PC-3 (cell line): Measurements from ENCODE around the gene CRYBB2. TPM values are rescaled to one million over a fixed set of nuclear protein-coding genes. Genes with fewer than 3 reads are reported as not detected.
"Not testable (repeated sequence)": the region's sequence is repeated elsewhere in the genome, so short reads cannot be mapped to it uniquely, and the experiment has no call there.

Experiments
- ATAC-seq: fragments of 200-7000 bp; cut with Tn5 transposase; 2 replicates; pipeline ENCODE4 v1.9.1; 2020; ENCODE audit warnings: mild to moderate bottlenecking, moderate library complexity
- BruUV-seq: library from RNA; stranded (reverse); fragments of 400-500 nt; replicated peaks from 2 replicates; lab custom pipeline; 2021; lab: Mats Ljungman, UMichigan
- CTCF ChIA-PET: fragments of 300-600 bp; sonication (Branson Sonifier 250); formaldehyde crosslinking; loops from one replicate; lab custom pipeline; 2022; ENCODE audit warnings: antibody characterized with exemption; lab: Charles Lee
- POLR2A ChIA-PET: fragments of 300-600 bp; sonication (Branson Sonifier 250); formaldehyde crosslinking; loops from one replicate; lab custom pipeline; 2022; ENCODE audit warnings: antibody characterized with exemption; ENCODE audit not compliant: unreplicated experiment; lab: Charles Lee
- DNase-seq: peaks from one replicate; pipeline ENCODE4 v3.0.0-alpha.2; 2015
- H2AFZ ChIP-seq: fragments of 300-600 bp; sonication (generic); 2 replicates; pipeline ENCODE4 v1.6.0; 2016; ENCODE audit warnings: antibody characterized with exemption, low read length
- H3F3A ChIP-seq: fragments of 300-600 bp; sonication (generic); one replicate; pipeline ENCODE4 v1.6.0; 2017; ENCODE audit warnings: antibody characterized with exemption, low read length, control low read depth, mild to moderate bottlenecking; ENCODE audit not compliant: unreplicated experiment
- H3K27ac ChIP-seq: fragments of 300-600 bp; sonication (generic); 2 replicates; pipeline ENCODE4 v1.5.1; 2016; ENCODE audit warnings: mild to moderate bottlenecking, low read length
- H3K27me3 ChIP-seq: fragments of 300-600 bp; sonication (generic); 2 replicates; pipeline ENCODE4 v1.6.1; 2016; ENCODE audit warnings: low read length, mixed read lengths
- H3K36me3 ChIP-seq: fragments of 300-600 bp; sonication (generic); 2 replicates; pipeline ENCODE4 v1.6.1; 2016; ENCODE audit warnings: low read depth, mixed run types, low read length, mixed read lengths
- H3K4me1 ChIP-seq: fragments of 300-600 bp; sonication (generic); 2 replicates; pipeline ENCODE4 v1.5.1; 2016; ENCODE audit warnings: low read length; ENCODE audit not compliant: insufficient read depth
- H3K4me2 ChIP-seq: fragments of 300-600 bp; sonication (generic); 2 replicates; pipeline ENCODE4 v1.6.0; 2016; ENCODE audit warnings: low read length
- H3K4me3 ChIP-seq: fragments of 300-600 bp; sonication (generic); 2 replicates; pipeline ENCODE4 v1.5.1; 2016; ENCODE audit warnings: mild to moderate bottlenecking, low read length, mixed read lengths
- H3K79me2 ChIP-seq: fragments of 300-600 bp; sonication (generic); 2 replicates; pipeline ENCODE4 v1.6.1; 2017; ENCODE audit warnings: low read length, mixed read lengths
- H3K9ac ChIP-seq: fragments of 300-600 bp; sonication (generic); 2 replicates; pipeline ENCODE4 v1.6.0; 2016; ENCODE audit warnings: mild to moderate bottlenecking, low read length
- H3K9me2 ChIP-seq: fragments of 300-600 bp; sonication (generic); replicated peaks from 2 replicates; pipeline ENCODE4 v1.6.1; 2016; ENCODE audit warnings: mixed run types, low read length, mixed read lengths
- H3K9me3 ChIP-seq: fragments of 300-600 bp; sonication (generic); 2 replicates; pipeline ENCODE4 v1.6.1; 2016; ENCODE audit warnings: low read length, mixed read lengths
- H4K20me1 ChIP-seq: fragments of 300-600 bp; sonication (generic); 2 replicates; pipeline ENCODE4 v1.6.1; 2016; ENCODE audit warnings: low read length, mixed read lengths
- EZH2 ChIP-seq: fragments of 300-600 bp; sonication (generic); IDR thresholded peaks from one replicate; pipeline ENCODE4 v1.6.1; 2017; ENCODE audit warnings: antibody characterized with exemption, mild to moderate bottlenecking, low read length; ENCODE audit not compliant: unreplicated experiment
- EZH2phosphoT487 ChIP-seq: fragments of 300-600 bp; sonication (generic); IDR thresholded peaks from 2 replicates; pipeline ENCODE4 v1.6.1; 2018; ENCODE audit warnings: mild to moderate bottlenecking, antibody characterized with exemption, low read length, borderline replicate concordance
- intact Hi-C: fragments of 100-400 bp; cut with micrococcal nuclease; formaldehyde crosslinking; loops from 2 replicates; pipeline ENCODE4 v1.9.0; 2023
- total RNA-seq: library from RNA; depleted of rRNA; stranded (reverse); fragments of >200 nt; gene quantifications from 2 replicates; pipeline ENCODE4 v1.2.3, GENCODE V29; 2014
- TF ChIP-seq, protein P1 (sequence below): fragments of 300-600 bp; sonication (generic); conservative IDR thresholded peaks from 2 replicates; pipeline ENCODE4 v1.5.1; 2017; ENCODE audit warnings: antibody characterized with exemption, low read depth, mild to moderate bottlenecking, low read length

Gene CRYBB2
- total RNA-seq, 1 experiment from 2014 or later: not detected

DNA sequence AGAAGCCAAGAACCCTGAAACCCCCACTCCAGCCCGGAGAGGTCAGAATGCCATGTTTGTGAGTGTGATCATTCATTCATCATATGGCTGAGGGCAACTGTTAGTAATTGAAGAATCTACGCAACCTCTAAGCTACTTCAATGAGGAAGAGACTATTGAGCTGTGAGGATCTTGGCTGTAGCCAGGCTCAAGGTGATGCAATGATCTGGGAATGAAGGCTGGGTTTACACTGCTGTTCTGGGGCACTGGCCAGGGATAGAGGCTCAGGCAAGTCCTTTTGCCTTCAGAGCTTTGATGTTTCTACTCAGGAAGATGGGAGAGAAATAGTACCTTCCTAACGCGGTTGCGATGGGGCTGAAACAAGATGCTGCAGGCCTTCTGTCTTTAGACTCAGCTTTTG, 12.9 kb downstream of the CRYBB2 start:
- Histone ChIP-seq H3F3A (no peaks in the 10 kb centered on the region), H3K4me3 (no peak overlapping the region), H3K9me2 (no peaks in the 10 kb centered on the region), H3K36me3 (no peaks in the 10 kb centered on the region), H3K79me2 (no peaks in the 10 kb centered on the region), H3K9me3 (no peaks in the 10 kb centered on the region), H3K27me3 (no peaks in the 10 kb centered on the region), H2AFZ (no peak overlapping the region), H3K9ac (no peak overlapping the region), H3K4me2 (no peak overlapping the region), H3K4me1 (no peaks in the 10 kb centered on the region), H4K20me1 (no peaks in the 10 kb centered on the region), H3K27ac (no peak overlapping the region)
- BruUV-seq: no TSS peak
- ChIA-PET POLR2A (no interaction called here), CTCF (no interaction called here)
- no peak for ATAC-seq
- intact Hi-C loops: loop anchor here (10.0 kb wide), 1 partner anchor 542 kb away; no protein-coding TSS in a partner anchor
- TF ChIP-seq, protein P1, sequence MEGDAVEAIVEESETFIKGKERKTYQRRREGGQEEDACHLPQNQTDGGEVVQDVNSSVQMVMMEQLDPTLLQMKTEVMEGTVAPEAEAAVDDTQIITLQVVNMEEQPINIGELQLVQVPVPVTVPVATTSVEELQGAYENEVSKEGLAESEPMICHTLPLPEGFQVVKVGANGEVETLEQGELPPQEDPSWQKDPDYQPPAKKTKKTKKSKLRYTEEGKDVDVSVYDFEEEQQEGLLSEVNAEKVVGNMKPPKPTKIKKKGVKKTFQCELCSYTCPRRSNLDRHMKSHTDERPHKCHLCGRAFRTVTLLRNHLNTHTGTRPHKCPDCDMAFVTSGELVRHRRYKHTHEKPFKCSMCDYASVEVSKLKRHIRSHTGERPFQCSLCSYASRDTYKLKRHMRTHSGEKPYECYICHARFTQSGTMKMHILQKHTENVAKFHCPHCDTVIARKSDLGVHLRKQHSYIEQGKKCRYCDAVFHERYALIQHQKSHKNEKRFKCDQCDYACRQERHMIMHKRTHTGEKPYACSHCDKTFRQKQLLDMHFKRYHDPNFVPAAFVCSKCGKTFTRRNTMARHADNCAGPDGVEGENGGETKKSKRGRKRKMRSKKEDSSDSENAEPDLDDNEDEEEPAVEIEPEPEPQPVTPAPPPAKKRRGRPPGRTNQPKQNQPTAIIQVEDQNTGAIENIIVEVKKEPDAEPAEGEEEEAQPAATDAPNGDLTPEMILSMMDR: no peak
- no peak for TF ChIP-seq EZH2
- no peak for TF ChIP-seq EZH2phosphoT487
- DNase-seq: no peak

DNA sequence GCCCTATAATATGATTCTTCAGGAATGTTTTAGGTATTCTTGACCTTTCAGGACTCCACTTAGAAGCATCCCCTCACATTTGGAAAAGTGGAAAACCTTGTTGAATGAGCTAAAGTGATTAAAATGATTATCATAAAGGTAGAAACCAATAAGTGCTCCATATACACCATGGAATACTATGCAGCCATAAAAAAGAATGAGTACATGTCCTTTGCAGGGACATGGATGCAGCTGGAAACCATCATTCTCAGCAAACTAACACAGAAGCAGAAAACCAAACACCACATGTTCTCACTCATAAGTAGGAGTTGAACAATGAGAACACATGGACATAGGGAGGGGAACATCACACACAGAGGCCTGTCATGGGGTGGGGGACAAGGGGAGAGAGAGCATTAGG, 14.3 kb downstream of the CRYBB2 start:
- H3K27ac ChIP-seq, H3F3A ChIP-seq, H3K36me3 ChIP-seq, POLR2A ChIA-PET, H3K4me1 ChIP-seq, H2AFZ ChIP-seq, H3K4me2 ChIP-seq, BruUV-seq, ATAC-seq, CTCF ChIA-PET, H3K79me2 ChIP-seq, H4K20me1 ChIP-seq, H3K27me3 ChIP-seq, DNase-seq, H3K4me3 ChIP-seq, H3K9me3 ChIP-seq, H3K9ac ChIP-seq, H3K9me2 ChIP-seq: not testable (repeated sequence)
- intact Hi-C loops: loop anchor here (2.0 to 10.0 kb wide), 2 partner anchors 469 to 541 kb away; no protein-coding TSS in a partner anchor

DNA sequence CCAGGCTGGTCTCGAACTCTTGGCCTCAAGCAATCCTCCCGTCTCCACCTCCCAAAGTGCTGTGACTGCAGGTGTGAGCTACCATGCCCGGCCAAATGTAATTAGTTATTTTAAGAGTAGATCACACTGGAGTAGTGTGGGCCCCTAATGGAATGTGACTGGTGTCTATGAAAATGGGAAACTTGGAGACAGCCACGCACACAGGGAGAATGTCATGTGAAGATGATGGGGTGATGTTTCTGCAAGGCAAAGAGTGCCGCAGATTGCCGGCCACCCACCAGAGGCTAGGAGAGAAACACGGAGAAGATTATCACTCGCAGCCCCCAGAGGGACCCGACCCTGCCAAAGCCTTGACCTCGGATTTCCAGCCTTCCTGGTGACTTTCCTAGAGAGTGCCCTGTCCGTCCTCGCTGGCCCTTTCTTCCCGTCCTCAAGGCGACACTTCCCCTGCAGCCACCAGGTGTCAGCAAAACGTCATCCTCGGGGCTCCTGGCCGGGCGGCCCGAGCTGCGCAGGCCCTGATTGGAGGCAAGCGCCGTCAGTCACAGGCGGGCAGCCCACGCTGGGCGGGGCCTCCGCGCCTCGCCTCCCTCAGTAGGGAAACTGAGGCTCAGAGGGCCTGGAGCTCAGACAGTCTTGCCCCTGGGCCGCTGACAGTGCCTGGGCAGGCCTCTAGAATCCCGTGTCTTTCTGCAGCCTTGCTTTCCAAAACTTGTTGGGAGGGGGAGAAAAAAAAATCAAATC, 16.3 kb downstream of the CRYBB2 start:
- TF ChIP-seq EZH2 (no peak), EZH2phosphoT487 (no peak)
- TF ChIP-seq, protein P1: peak; percentile 79
- H3F3A ChIP-seq: no peaks in the 10 kb centered on the region
- H3K9ac ChIP-seq: no peak overlapping the region
- no peaks in the 10 kb centered on the region for H3K9me3 ChIP-seq
- no peaks in the 10 kb centered on the region for H3K79me2 ChIP-seq
- peak overlapping the region; percentile 86 for H2AFZ ChIP-seq
- peak; percentile 100 for ATAC-seq
- H3K27me3 ChIP-seq: no peaks in the 10 kb centered on the region
- no TSS peak for BruUV-seq
- no peaks in the 10 kb centered on the region for H3K36me3 ChIP-seq
- DNase-seq: peak; percentile 80
- H4K20me1 ChIP-seq: no peaks in the 10 kb centered on the region
- H3K4me2 ChIP-seq: peak overlapping the region; percentile 71
- peak overlapping the region; percentile 53 for H3K4me3 ChIP-seq
- POLR2A ChIA-PET: no interaction called here
- no peaks in the 10 kb centered on the region for H3K9me2 ChIP-seq
- CTCF ChIA-PET: no interaction called here
- H3K27ac ChIP-seq: no peak overlapping the region
- intact Hi-C loops: loop anchor here (2.0 to 10.0 kb wide), 3 partner anchors 212 to 539 kb away; no protein-coding TSS in a partner anchor
- H3K4me1 ChIP-seq: no peaks in the 10 kb centered on the region
